ENCODE measurements around the gene WWTR1.

Gene WWTR1

DNA sequence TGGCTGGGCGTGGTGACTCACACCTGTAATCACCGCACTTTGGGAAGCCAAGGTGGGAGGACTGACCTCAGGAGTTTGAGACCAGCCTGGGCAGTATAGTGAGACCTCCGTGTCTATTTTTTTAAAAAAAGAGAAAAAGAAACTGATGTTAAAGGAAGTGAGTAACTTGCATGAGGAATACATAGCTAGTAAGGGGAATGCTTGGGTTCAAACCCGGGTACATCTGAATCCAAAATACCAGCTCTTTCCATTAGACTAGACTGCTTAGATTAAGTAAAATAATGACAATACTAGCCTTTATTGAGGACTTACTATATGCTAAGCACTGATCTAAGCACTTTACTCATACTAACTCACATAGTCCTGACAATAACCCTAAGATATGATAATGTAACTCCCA is 160.9 kb downstream of the WWTR1 start:
- DNase-seq (ENCODE audit: low read depth), result no peak

DNA sequence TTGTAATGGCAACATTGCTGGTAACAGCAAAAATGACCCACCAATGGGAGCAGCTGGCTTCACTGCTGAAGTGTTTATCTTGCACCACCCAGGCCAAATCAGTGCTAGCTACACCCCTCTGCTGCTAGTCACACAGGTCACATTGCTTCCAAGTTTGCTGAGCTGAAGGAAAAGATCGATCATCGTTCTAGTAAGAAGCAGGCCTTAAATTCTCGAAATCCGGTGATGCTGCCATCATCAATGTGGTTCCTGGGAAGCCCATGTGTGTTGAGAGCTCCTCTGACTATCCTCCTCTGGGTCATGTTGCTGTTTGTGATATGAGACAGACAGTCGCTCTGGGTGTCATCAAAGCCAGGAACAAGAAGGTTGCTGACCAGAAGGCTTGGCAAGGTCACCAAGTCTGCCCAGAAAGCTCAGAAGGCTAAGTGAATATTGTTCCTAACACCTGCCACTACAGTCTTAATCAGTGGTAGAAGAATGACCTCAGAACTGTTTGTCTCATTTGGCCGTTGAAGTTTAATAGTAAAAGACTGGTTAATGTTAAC is 162.2 kb downstream of the WWTR1 start:
- DNase-seq (ENCODE audit: low read depth), result no peak

DNA sequence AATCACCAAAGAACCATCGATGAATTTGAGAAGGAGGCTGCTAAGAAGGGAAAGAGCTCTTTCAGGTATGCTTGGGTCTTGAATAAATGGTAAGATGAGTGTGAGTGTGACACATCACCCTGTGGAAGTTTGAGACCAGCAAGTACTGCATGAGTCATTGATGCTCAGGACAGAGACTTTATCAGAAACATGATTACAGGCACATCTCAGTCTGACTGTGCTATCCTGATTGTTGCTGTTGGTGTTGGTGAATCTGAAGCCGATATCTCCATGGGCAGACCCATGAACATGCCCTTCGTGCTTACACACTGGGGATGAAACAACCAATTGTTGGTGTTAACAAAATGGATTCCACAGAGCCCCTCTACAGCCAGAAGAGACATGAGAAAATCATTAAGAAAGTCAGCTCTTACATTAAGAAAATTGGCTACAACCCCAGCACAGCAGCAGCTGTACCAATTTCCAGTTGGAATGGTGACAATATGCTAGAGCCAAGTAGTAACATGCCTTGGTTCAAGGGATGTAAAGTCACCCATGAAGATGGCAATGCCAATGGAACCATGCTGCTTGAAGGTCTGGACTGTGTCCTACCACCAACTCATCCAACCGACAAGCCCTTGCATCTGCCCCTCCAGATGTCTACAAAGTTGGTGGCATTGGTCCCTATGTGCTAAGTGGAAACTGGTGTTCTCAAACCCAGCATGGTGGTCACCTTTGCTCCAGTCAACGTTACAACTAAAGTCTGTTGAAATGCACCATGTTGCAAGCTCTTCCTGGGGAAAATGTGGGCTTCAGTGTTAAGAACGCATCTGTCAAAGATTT is 162.9 kb downstream of the WWTR1 start:
- DNase-seq (ENCODE audit: low read depth), result no peak

DNA sequence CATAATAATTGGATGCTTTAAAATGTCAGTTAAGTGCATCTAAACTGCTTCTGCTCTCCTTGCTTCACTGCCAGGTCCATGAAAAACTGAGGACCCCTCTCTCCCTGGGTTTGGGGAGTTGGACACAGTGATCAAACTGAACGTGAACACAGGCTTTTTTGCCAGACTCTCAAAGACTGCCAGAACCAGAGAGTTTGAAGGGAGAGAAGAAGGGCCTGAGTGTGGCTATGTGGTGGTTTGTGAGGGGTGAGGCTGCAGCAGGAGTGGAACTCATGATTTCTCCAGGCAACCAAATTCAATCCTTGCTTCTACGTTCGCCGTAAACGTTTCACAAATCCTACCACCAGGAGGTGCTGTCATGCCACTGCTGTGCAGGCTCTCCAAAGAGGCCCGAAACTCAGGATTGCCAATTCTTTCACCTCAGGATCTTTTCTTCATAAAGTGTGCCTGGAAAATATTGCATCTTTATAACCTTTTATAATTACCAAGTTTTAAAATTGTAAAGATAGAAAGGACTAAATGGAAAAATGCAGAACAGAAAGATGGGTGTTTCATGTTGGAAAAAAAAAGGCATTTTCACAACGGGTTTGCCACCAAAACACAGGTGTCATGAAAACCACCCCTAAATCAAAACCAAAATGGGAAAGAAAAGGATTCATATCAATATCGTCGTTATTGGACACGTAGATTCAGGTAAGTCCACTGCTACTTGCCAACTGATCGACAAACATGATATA is 163.6 kb downstream of the WWTR1 start:
- DNase-seq (ENCODE audit: low read depth), result no peak

GRCh38 chr3:149493315-149494021 is 164.4 kb downstream of the WWTR1 start:
- DNase-seq (ENCODE audit: low read depth), result no peak

- no peak for DNase-seq (ENCODE audit: low read depth)
Observed at GRCh38 chr3:149490260-149490971, 167.4 kb downstream of the WWTR1 start.

DNA sequence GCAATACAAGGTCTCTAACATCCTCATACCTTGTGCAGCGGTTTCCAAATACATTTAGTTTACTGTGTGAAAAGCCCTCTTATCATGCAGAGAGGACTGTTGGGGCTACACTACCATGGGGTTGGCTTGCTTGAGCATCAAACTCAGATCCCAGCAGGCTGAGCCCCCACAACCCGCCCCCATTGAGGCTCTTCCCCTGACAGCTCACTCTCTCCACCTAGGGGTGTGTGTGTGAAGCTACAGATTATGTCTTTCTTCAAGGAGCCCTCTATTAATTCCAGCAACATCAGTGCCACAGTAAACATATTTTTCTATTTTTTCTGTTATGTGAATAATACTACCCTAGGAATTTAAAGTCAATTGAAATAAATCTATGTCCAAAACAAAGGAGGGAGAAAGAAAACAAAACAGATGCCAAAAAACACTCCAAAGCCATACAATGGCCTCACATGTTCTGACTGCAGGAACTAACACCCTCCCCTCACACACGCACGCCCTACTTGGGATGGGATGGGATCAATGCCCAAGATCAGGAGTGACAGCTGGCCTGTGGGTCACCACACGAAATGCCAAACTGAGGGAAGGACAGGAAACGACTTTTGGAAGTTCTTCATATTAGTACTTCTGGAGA is 168.7 kb downstream of the WWTR1 start:
- DNase-seq (ENCODE audit: low read depth), result no peak

DNA sequence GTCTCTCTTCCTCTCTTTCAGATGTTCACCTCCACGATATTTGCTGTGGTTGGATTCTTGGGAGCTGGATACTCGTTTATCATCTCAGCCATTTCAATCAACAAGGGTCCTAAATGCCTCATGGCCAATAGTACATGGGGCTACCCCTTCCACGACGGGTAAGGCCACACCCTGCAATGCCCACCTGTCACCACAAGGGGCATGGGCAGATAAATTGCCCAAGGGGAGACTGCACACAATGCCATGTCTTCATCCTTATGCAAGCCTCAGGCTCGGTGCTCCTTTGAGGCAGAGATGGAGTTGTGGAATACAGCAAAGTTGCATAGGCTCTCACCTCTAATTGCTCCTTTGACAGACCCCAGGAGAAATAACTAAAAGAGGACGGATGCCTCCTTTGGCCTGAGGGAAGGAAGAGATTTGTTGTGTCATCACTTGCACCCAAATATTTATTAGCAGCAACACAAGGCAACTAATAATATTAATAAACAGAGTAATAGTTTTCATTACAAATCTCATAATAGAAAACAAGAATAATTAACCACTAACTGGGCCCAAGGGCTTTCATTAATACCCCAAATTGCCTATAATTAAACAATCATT is 170.1 kb downstream of the WWTR1 start:
- no peak for DNase-seq (ENCODE audit: low read depth)

DNA sequence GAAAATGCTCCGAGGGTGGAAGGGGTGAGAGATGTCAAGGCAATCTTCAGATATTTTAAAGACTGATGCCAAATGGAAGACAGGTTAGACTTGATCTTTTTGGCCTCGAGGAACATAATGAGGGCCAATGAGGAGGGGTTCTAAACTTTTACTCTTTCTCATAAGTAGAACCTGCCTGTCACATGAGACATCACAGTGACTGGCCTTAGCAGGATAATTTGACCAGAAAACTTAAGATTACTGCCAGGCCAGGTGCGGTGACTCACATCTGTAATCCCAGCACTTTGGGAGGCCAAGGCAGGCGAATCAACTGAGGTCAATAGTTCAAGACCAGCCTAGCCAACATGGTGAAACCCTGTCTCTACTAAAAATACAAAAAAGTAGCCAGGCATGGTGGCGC is 171.1 kb downstream of the WWTR1 start:
- no peak for DNase-seq (ENCODE audit: low read depth)

DNA sequence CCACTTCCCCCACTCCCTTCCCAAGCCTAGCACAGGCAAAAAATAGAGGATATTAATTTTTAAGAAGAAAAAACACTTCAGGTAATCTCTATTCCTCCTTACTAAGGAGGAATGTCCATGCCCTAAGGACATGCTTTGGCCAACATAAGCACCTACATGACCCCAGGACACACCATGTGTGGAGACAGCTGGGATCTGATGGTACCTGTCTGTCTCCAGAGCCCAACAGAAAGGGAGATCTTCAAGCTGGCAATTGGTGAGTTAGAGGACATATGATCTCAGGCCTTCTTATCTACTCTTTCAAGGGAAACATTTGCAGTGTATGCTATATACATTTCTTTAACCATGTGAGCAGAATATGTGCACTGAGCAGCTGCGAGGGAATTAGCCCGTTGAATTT is 176.3 kb downstream of the WWTR1 start:
- no peak for DNase-seq (ENCODE audit: low read depth)

DNA sequence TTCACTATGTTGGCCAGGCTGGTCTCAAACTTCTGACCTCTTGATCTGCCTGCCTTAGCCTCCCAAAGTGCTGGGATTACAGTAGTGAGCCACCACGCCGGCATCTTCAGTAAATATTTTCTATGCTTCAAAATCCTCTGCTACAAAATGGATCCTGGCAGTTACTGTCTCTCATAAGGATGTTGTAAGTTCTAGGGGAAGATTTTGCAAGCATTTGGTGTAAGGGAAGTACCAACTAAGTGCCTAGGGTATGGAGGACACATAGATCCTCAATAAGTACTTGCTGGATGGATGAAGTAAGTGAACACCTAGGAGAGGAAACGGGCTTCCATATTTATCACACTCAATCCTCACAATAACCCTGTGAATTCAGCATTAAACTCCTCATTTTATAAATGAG is 176.8 kb downstream of the WWTR1 start:
- DNase-seq (ENCODE audit: low read depth), result no peak

DNA sequence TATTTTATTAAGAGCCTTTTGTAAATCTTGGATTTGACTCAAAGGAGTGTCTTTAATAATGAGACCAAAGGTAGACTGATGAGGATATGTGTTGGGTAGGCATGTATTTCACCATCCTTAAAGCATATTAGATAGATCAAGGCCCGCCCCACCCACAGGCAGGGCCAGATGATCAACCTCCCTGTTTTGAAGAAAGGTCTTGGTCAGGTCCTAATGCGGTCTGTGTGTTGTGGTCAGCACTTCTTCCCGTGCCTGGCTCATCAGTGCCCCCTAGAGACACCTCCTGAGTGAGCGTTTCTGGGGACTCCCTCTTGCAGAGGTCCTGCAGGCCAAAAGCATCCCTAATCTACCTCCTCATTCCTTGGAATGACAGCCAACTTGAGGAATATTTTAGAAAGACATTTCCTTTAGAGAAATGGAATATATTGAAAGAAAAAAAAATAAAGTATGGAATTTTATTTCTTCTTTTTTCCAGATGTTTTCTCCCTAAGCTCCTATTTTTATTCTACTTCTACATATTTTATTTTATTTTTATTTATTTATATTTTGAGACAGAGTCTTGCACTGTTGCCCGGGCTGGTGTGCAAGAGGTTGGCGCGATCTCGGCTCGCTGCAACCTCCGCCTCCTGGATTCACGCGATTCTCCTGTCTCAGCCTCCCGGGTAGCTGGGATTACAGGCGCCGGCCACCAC is 177.4 kb downstream of the WWTR1 start:
- DNase-seq (ENCODE audit: low read depth), result no peak

- DNase-seq (ENCODE audit: low read depth), result no peak
Observed at GRCh38 chr3:149479621-149480325, 178.1 kb downstream of the WWTR1 start.

DNA sequence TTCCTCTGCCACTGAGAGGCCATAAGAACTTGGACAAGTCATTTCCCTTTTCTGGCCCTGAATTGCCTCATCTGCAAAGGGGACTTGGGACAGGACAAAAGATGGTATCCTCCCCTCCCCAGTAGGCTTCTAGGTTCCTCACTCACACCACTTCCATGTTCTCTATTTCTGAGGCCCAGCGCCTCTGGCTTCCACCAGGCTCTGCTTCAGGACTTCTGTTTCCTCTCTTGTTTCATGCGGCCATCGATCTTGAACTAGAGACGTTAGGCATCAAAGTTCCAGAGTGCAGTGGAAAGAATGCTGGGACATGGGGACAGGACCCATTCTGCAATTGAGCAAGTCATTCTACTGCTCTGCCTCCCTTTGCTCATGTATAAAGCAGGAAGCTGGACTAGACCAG is 181.6 kb downstream of the WWTR1 start:
- no peak for DNase-seq (ENCODE audit: low read depth)

DNA sequence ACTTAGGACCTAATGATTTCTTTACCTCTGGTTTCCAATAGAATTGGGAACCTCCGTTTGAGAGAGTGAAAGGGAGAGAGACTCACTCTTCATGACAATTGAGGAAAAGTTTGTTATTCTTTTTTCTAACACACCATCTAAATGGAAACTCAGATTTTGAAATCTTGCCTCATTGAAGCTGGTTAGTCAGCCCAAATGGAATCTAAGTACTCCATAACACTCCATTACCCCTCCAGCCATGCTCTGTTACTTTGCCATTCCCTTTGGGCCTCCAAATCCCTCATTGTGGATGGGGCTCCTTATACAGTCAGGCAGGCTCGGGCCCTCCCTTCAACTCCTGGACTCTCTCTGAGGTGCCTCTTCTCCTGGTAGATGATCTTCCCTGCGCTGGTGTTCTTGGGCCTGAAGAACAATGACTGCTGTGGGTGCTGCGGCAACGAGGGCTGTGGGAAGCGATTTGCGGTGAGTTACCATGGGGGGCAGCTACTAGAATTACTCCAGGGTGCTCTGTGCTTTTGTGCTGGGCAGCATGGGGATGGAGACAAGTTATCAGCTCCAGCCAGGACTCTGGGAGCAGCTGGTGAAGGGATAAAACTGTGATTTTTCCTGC is 182.3 kb downstream of the WWTR1 start:
- DNase-seq (ENCODE audit: low read depth), result no peak

- DNase-seq (ENCODE audit: low read depth), result no peak
Observed at GRCh38 chr3:149474250-149474817, 183.5 kb downstream of the WWTR1 start, which contains the start of gene TM4SF4. TM4SF4 (plus strand) TSS chr3:149474697; CDS start chr3:149474878, 181 bp downstream.

DNA sequence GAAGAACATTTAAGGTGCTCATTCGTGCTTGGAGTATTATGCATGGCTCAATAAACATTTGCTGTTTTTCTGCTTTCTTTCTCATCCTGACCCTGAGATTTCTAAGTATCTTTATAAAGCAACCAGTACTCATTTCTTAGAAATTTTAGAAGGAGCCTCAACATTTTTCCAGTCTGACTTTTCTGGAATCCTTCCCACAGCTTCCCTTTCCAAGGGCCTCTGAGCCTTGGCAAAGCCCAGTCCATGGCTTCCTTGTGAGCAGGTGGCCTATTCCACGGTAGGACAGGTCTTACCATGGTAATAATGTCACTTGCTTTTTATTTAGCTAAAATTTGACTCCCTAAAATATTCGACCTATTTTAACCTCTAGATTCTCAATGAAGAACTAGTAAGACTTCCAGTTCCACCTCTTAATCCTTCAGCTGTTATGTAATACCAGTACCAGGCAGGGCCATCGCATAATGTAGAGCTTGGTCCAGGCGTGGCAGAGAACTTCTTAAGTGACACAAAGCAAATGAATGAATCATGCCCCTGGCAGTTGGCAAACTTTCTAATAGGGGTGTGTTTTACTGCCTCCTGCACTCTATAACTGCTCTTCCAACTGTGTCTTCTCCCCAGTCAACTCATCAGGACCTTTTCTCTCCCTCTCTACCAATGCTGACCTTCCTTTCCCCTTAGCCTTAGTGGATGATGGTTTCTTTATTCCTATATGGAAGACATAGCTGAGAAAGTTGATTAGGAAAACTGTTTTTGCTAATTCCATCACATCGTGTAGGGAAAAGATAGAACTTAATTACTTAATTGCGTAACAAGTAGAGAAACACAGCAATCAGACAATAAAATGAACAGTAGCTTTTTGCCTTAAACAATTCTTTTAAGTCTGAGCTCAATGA is 184.2 kb downstream of the WWTR1 start:
- no peak for DNase-seq (ENCODE audit: low read depth)
